SU-DHL-6 (cell line): Measurements from ENCODE around the gene DNAI4.

Source experiments
- H2AFZ ChIP-seq: fragments of 200-600 bp; sonication (generic); 2 replicates; pipeline ENCODE4 v1.6.1; 2014; ENCODE audit warnings: low read depth, mild to moderate bottlenecking, moderate library complexity, mixed read lengths, antibody characterized with exemption, low read length; ENCODE audit not compliant: severe bottlenecking
- H3F3A ChIP-seq: fragments of 200-600 bp; shearing (Covaris generic); 2 replicates; pipeline ENCODE4 v1.6.0; 2016; ENCODE audit warnings: antibody characterized with exemption, mild to moderate bottlenecking; ENCODE audit not compliant: insufficient read depth
- H3K27ac ChIP-seq: fragments of 200-600 bp; sonication (generic); 2 replicates; pipeline ENCODE4 v1.5.1; 2016; ENCODE audit warnings: low read depth, mild to moderate bottlenecking, low read length, moderate library complexity, mixed read lengths
- H3K27me3 ChIP-seq: fragments of 200-600 bp; sonication (generic), shearing (Covaris generic); 2 replicates; pipeline ENCODE4 v1.6.0; 2014; ENCODE audit warnings: mild to moderate bottlenecking, low read length
- H3K36me3 ChIP-seq: fragments of 200-600 bp; sonication (generic); 2 replicates; pipeline ENCODE4 v1.6.1; 2014; ENCODE audit warnings: mild to moderate bottlenecking, low read length, mixed read lengths
- H3K4me2 ChIP-seq: fragments of 300-600, 200-600 bp; shearing (Covaris generic), sonication (generic); 2 replicates; pipeline ENCODE4 v1.6.0; 2014; ENCODE audit warnings: low read length, low read depth, mild to moderate bottlenecking; ENCODE audit not compliant: poor library complexity, severe bottlenecking
- H3K4me3 ChIP-seq: fragments of 200-600 bp; sonication (generic); 2 replicates; pipeline ENCODE4 v1.5.1; 2014; ENCODE audit warnings: antibody characterized with exemption, low read length, mild to moderate bottlenecking, mixed read lengths; ENCODE audit not compliant: insufficient read depth, poor library complexity, severe bottlenecking
- H3K79me2 ChIP-seq: fragments of 200-600 bp; sonication (generic); 2 replicates; pipeline ENCODE4 v1.6.1; 2014; ENCODE audit warnings: mild to moderate bottlenecking, low read length, moderate library complexity; ENCODE audit not compliant: insufficient read depth
- H3K9ac ChIP-seq: fragments of 200-600 bp; sonication (generic); 2 replicates; pipeline ENCODE4 v1.7.0; 2014; ENCODE audit warnings: mild to moderate bottlenecking, low read length
- H3K9me2 ChIP-seq: fragments of 200-600 bp; sonication (generic); replicated peaks from 2 replicates; pipeline ENCODE4 v1.6.1; 2014; ENCODE audit warnings: low read length; ENCODE audit not compliant: insufficient read depth
- H3K9me3 ChIP-seq: fragments of 200-600 bp; sonication (generic); 2 replicates; pipeline ENCODE4 v1.6.1; 2014; ENCODE audit warnings: low read length, mixed read lengths; ENCODE audit not compliant: insufficient read depth
- H4K20me1 ChIP-seq: fragments of 200-600 bp; sonication (generic); 2 replicates; pipeline ENCODE4 v1.6.1; 2014; ENCODE audit warnings: low read depth, mild to moderate bottlenecking, antibody characterized with exemption, low read length, moderate library complexity, mixed read lengths
- EZH2phosphoT487 ChIP-seq: fragments of 200-600 bp; sonication (generic), shearing (Covaris generic); conservative IDR thresholded peaks from 2 replicates; pipeline ENCODE4 v1.6.1; 2018; ENCODE audit warnings: mild to moderate bottlenecking, antibody characterized with exemption, low read length, moderate library complexity, mixed read lengths
- TF ChIP-seq, protein P1 (sequence below): fragments of 200-600 bp; sonication (generic); IDR thresholded peaks from one replicate; pipeline ENCODE4 v1.5.1; 2017; ENCODE audit warnings: antibody characterized with exemption, mild to moderate bottlenecking, low read length, moderate library complexity; ENCODE audit not compliant: insufficient read depth, poor library complexity, severe bottlenecking

Gene DNAI4

DNA sequence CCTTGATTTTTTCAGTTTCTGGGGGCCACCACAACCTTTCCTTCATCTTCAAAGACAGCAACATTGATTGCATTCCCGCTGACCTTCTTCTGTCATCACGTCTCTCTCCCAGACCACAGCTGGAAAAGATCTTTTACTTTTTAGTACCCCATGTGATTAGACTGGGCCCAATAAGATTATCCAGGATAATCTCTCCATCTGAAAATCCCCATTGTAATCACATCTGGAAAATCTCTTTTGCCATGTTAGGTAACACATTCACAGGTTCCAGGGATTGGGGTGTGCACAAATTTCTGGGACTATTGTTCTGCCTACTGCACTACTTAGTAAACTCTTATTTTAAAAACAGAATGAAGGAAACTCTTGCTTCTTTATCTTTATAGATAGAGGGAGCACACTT, 76.5 kb downstream of the DNAI4 start:
- H2AFZ ChIP-seq = no peak overlapping the region
- no peak overlapping the region for H3K4me2 ChIP-seq

DNA sequence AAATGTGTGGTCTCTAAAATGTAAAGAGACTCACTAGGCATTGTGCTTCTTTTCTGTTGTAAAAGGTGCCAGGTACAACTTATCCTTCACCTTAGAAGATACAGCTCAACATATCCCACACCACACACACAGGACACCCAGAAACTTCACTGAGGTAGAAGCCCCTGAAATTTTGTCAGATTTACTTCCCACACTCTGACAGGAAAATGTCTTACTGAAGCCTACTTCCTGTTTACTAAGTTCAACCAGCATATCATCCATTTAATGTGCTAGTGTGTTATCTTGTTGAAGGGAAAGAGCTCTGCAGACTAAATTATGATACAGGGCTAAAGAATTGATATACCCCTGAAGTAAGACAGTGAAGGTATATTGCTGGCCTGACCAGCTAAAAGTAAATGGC, 83.7 kb downstream of the DNAI4 start:
- no peaks in the 10 kb centered on the region for H3K9me3 ChIP-seq
- no peaks in the 10 kb centered on the region for H3F3A ChIP-seq
- no peak overlapping the region for H3K9ac ChIP-seq
- no peaks in the 10 kb centered on the region for H3K36me3 ChIP-seq
- H3K27ac ChIP-seq = no peak overlapping the region
- peak overlapping the region; percentile 39 for H2AFZ ChIP-seq
- H3K4me3 ChIP-seq = no peak overlapping the region
- H4K20me1 ChIP-seq = no peaks in the 10 kb centered on the region
- TF ChIP-seq, protein P1, sequence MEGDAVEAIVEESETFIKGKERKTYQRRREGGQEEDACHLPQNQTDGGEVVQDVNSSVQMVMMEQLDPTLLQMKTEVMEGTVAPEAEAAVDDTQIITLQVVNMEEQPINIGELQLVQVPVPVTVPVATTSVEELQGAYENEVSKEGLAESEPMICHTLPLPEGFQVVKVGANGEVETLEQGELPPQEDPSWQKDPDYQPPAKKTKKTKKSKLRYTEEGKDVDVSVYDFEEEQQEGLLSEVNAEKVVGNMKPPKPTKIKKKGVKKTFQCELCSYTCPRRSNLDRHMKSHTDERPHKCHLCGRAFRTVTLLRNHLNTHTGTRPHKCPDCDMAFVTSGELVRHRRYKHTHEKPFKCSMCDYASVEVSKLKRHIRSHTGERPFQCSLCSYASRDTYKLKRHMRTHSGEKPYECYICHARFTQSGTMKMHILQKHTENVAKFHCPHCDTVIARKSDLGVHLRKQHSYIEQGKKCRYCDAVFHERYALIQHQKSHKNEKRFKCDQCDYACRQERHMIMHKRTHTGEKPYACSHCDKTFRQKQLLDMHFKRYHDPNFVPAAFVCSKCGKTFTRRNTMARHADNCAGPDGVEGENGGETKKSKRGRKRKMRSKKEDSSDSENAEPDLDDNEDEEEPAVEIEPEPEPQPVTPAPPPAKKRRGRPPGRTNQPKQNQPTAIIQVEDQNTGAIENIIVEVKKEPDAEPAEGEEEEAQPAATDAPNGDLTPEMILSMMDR = no peak
- H3K4me2 ChIP-seq = no peak overlapping the region
- no peaks in the 10 kb centered on the region for H3K79me2 ChIP-seq
- H3K9me2 ChIP-seq = no peaks in the 10 kb centered on the region
- no peaks in the 10 kb centered on the region for H3K27me3 ChIP-seq

More for the DNA sequence above, 76.5 kb downstream of the DNAI4 start:
- Histone ChIP-seq H3K27me3 (no peaks in the 10 kb centered on the region), H3K9ac (no peak overlapping the region), H3K27ac (no peak overlapping the region), H3K9me3 (no peaks in the 10 kb centered on the region), H3K9me2 (no peaks in the 10 kb centered on the region), H3K36me3 (no peaks in the 10 kb centered on the region), H3F3A (no peaks in the 10 kb centered on the region), H3K4me3 (no peak overlapping the region), H4K20me1 (no peaks in the 10 kb centered on the region), H3K79me2 (no peaks in the 10 kb centered on the region)
- no peak for TF ChIP-seq EZH2phosphoT487
- TF ChIP-seq, protein P1 = no peak

DNA sequence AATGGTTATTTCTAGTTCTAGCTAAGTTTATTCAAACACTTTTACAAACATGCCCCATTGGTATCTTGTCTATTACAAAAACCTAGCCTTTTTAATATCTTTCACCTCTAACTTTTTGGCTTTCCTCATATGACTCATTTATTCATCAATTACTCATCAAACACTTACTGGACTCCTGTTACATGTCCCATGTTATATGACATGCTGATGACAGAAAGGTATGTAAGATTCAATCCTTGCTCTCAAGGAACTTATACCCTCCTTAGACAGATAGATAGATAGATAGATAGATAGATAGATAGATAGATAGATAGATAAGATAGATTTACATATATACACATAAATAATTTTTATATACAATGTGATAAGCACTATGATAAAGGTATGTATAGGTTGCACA, 89.7 kb downstream of the DNAI4 start:
- H3K9me2 ChIP-seq = no peaks in the 10 kb centered on the region
- no peak overlapping the region for H3K4me2 ChIP-seq
- no peaks in the 10 kb centered on the region for H3K27me3 ChIP-seq
- H3K27ac ChIP-seq = no peak overlapping the region
- no peak overlapping the region for H3K9ac ChIP-seq
- H4K20me1 ChIP-seq = no peaks in the 10 kb centered on the region
- H3K79me2 ChIP-seq = no peaks in the 10 kb centered on the region
- no peak overlapping the region for H2AFZ ChIP-seq
- TF ChIP-seq, protein P1 = no peak
- no peak for TF ChIP-seq EZH2phosphoT487
- no peaks in the 10 kb centered on the region for H3K36me3 ChIP-seq
- H3K4me3 ChIP-seq = no peak overlapping the region
- H3F3A ChIP-seq = no peaks in the 10 kb centered on the region
- no peaks in the 10 kb centered on the region for H3K9me3 ChIP-seq

DNA sequence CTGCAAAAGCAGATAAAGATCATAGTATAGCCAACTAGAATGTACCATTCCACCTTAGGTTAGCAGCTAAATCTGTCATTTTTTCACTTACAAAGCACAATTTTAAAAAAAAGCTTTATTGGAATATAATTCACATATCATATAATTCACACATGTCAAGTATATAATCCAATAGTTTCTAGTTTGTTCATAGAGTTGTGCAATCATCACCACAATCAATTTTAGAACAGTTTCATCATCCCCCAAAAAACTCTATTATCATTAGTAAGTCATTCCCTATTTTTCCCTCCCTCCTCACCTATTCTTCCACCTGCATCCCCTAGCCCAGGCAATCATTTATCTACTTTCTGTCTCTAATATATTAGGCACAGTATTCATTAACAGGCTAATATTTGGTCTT, 91.5 kb downstream of the DNAI4 start:
- Histone ChIP-seq H2AFZ (no peak overlapping the region), H4K20me1 (no peaks in the 10 kb centered on the region), H3K4me3 (no peak overlapping the region), H3K9ac (no peak overlapping the region), H3K36me3 (no peaks in the 10 kb centered on the region), H3K9me3 (no peaks in the 10 kb centered on the region), H3K27me3 (no peaks in the 10 kb centered on the region), H3F3A (no peaks in the 10 kb centered on the region), H3K27ac (no peak overlapping the region), H3K79me2 (no peaks in the 10 kb centered on the region), H3K9me2 (no peaks in the 10 kb centered on the region), H3K4me2 (no peak overlapping the region)
- TF ChIP-seq, protein P1 = no peak
- no peak for TF ChIP-seq EZH2phosphoT487
